GM18520 (cell line): ENCODE measurements around the gene CTNNA3.
"Not testable (repeated sequence)": the region's sequence is repeated elsewhere in the genome, so short reads cannot be mapped to it uniquely, and the experiment has no call there.

Experiments
- ATAC-seq: cut with Tn5 transposase; IDR thresholded peaks from one replicate; pipeline ENCODE4 v1.9.1; 2021; ENCODE audit not compliant: unreplicated experiment

CTNNA3 gene

GRCh38 chr10:67259319-67259929 is 436.6 kb downstream of the CTNNA3 start:
- ATAC-seq = no peak

- ATAC-seq = no peak
Observed at GRCh38 chr10:67257427-67258144, 438.4 kb downstream of the CTNNA3 start.

GRCh38 chr10:67257018-67257417 is 439.0 kb downstream of the CTNNA3 start:
- no peak for ATAC-seq

- no peak for ATAC-seq
Observed at GRCh38 chr10:67250686-67251085, 445.3 kb downstream of the CTNNA3 start.

- no peak for ATAC-seq
Observed at GRCh38 chr10:67246066-67246555, 449.9 kb downstream of the CTNNA3 start.

GRCh38 chr10:67242528-67242927 is 453.5 kb downstream of the CTNNA3 start:
- ATAC-seq = no peak

GRCh38 chr10:67241451-67241850 is 454.5 kb downstream of the CTNNA3 start:
- no peak for ATAC-seq

- ATAC-seq = no peak
Observed at GRCh38 chr10:67239864-67240497, 456.0 kb downstream of the CTNNA3 start.

GRCh38 chr10:67230680-67231500 is 465.1 kb downstream of the CTNNA3 start:
- ATAC-seq = not testable (repeated sequence)

- no peak for ATAC-seq
Observed at GRCh38 chr10:67225226-67225625, 470.8 kb downstream of the CTNNA3 start.

GRCh38 chr10:67224553-67224952 is 471.4 kb downstream of the CTNNA3 start:
- ATAC-seq = no peak

GRCh38 chr10:67222934-67223333 is 473.1 kb downstream of the CTNNA3 start:
- ATAC-seq = no peak

GRCh38 chr10:67221939-67222494 is 474.0 kb downstream of the CTNNA3 start:
- no peak for ATAC-seq

GRCh38 chr10:67211680-67212079 is 484.3 kb downstream of the CTNNA3 start:
- ATAC-seq = no peak

GRCh38 chr10:67207923-67208322 is 488.1 kb downstream of the CTNNA3 start:
- not testable (repeated sequence) for ATAC-seq

- no peak for ATAC-seq
Observed at GRCh38 chr10:67200913-67201564, 495.0 kb downstream of the CTNNA3 start.

- ATAC-seq = no peak
Observed at GRCh38 chr10:67175354-67175753, 520.6 kb downstream of the CTNNA3 start.

- no peak for ATAC-seq
Observed at GRCh38 chr10:67173787-67174186, 522.2 kb downstream of the CTNNA3 start.

GRCh38 chr10:67171970-67172369 is 524.0 kb downstream of the CTNNA3 start:
- no peak for ATAC-seq

- ATAC-seq = no peak
Observed at GRCh38 chr10:67156239-67156638, 539.8 kb downstream of the CTNNA3 start.
